GM12878 (cell line): ENCODE results near the gene GTPBP10.

Experiments used
- CTCF ChIP-seq, 3 experiments: IDR thresholded peaks in 2 of 3; conservative IDR thresholded peaks in 1 of 3; 2 replicates each; pipeline ENCODE4 v1.5.1; 2011; ENCODE audit warnings: low read depth in 3 of 3, low read length in 3 of 3, mild to moderate bottlenecking in 3 of 3, control low read depth in 2 of 3, moderate library complexity in 2 of 3, inconsistent platforms in 1 of 3, mixed read lengths in 1 of 3; ENCODE audit not compliant: control insufficient read depth in 2 of 3, insufficient read depth in 1 of 3; ENCODE audit errors: extremely low read depth in 1 of 3
- HDGF ChIP-seq: fragments of 450-650 bp; IDR thresholded peaks from 2 replicates; pipeline ENCODE4 v1.6.1; 2016; ENCODE audit warnings: antibody characterized with exemption
- POLR2A ChIP-seq: IDR thresholded peaks from 2 replicates; pipeline ENCODE4 v1.6.1; 2011; ENCODE audit warnings: low read depth, mild to moderate bottlenecking, low read length
- POLR2AphosphoS5 ChIP-seq: IDR thresholded peaks from 2 replicates; pipeline ENCODE4 v1.6.1; 2011; ENCODE audit warnings: mild to moderate bottlenecking, low read length, inconsistent platforms
- SMAD1 ChIP-seq: fragments of 450-650 bp; IDR thresholded peaks from 2 replicates; pipeline ENCODE4 v1.6.1; 2018; ENCODE audit warnings: mild to moderate bottlenecking, low read depth; ENCODE audit not compliant: partially characterized antibody
- TAF1 ChIP-seq: IDR thresholded peaks from 2 replicates; pipeline ENCODE4 v1.6.1; 2011; ENCODE audit warnings: mild to moderate bottlenecking, low read depth, low read length, borderline replicate concordance
- TF ChIP-seq, protein P1 (sequence below): IDR thresholded peaks from 2 replicates; pipeline ENCODE4 v1.6.1; 2011; ENCODE audit warnings: borderline replicate concordance, low read depth, mild to moderate bottlenecking, moderate library complexity, mixed read lengths, low read length; ENCODE audit not compliant: insufficient read depth; ENCODE audit errors: extremely low read length

DNA sequence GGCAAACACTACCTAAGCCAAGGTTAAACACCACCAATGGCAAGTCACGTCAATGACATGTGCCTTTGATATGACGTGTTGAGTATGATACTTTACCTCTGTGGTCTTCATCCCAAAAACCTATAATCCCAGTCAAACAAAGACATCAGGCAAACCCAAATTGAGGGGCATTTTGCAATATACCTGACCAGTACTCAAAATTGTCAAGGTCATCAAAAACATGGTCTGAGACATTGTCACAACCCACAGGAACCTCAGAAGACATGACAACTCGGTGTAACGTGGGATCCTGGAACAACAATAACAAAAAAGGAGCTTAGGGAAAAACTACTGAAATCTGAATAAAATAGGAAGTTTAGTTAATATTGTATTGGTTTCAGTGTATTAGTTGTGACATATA is 32.6 kb upstream of the GTPBP10 start:
- TF ChIP-seq, protein P1, sequence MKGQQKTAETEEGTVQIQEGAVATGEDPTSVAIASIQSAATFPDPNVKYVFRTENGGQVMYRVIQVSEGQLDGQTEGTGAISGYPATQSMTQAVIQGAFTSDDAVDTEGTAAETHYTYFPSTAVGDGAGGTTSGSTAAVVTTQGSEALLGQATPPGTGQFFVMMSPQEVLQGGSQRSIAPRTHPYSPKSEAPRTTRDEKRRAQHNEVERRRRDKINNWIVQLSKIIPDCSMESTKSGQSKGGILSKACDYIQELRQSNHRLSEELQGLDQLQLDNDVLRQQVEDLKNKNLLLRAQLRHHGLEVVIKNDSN: no peak
- no peak for TF ChIP-seq TAF1
- no peak for TF ChIP-seq HDGF
- no peak for TF ChIP-seq CTCF (IDR thresholded peaks at IDR 0.05 in 2 of 3, conservative IDR thresholded peaks at IDR 0.05 in 1 of 3; ENCODE audit: control insufficient read depth in 2 of 3, extremely low read depth in 1 of 3, insufficient read depth in 1 of 3, low read depth in 3 of 3, low read length in 3 of 3)
- no peak for TF ChIP-seq POLR2AphosphoS5
- no peak for TF ChIP-seq POLR2A
- TF ChIP-seq SMAD1: no peak
